ENCODE data around the gene GPR137B. TPM values are rescaled to one million over a fixed set of nuclear protein-coding genes. Genes with fewer than 3 reads are reported as not detected.
"Not testable (repeated sequence)": the region's sequence is repeated elsewhere in the genome, so short reads cannot be mapped to it uniquely, and the experiment has no call there.

Gene GPR137B
- 10 to 100 TPM in 1 of 3 donors, 1 to 10 TPM in 2; 6.0 to 13.3 (median 8.5) TPM for total RNA-seq
- long read RNA-seq, donor 1, transcript GPR137B-202 (7 exons, 2,042 nt): major isoform, 8 of 13 reads
- long read RNA-seq, donor 1, partial matches to known transcripts: 3 of 13 reads
- long read RNA-seq, donor 1, other reads (novel, unspliced or antisense): 2 of 13 reads
- long read RNA-seq, donor 2: 0 reads

GRCh38 chr1:236142253-236143103 lies at the start of gene GPR137B:
TSS of gene GPR137B (plus strand) at chr1:236142539. CDS start at chr1:236142623, 84 bp downstream.
- peak within 1 kb of the TSS; percentile 36 for H3K4me3 ChIP-seq
- H3K36me3 ChIP-seq (ENCODE audit: low read depth): no peaks in the 10 kb centered on the region
- intact Hi-C loops (cut with DNase I, micrococcal nuclease): no loop called here
- H3K4me1 ChIP-seq (ENCODE audit: low read depth): peaks cover 11% of the 10 kb centered on the region
- ATAC-seq (peak; percentile 72), DNase-seq (peak; percentile 63 to 72 (median 65))
- TF ChIP-seq CTCF (IDR thresholded peaks at IDR 0.05): no peak
- no peaks in the 10 kb centered on the region for H3K9me3 ChIP-seq

- Histone ChIP-seq H3K4me3 (no peak overlapping the region), H3K4me1 (ENCODE audit: low read depth) (no peaks in the 10 kb centered on the region), H3K9me3 (peaks cover 7% of the 10 kb centered on the region), H3K36me3 (ENCODE audit: low read depth) (no peaks in the 10 kb centered on the region)
- no peak for TF ChIP-seq CTCF (IDR thresholded peaks at IDR 0.05)
- DNase-seq: no peak
- ATAC-seq: no peak
- intact Hi-C loops (cut with DNase I, micrococcal nuclease): no loop called here
These were observed 49.4 kb upstream of the GPR137B start for GRCh38 chr1:236092899-236093298.

DNA sequence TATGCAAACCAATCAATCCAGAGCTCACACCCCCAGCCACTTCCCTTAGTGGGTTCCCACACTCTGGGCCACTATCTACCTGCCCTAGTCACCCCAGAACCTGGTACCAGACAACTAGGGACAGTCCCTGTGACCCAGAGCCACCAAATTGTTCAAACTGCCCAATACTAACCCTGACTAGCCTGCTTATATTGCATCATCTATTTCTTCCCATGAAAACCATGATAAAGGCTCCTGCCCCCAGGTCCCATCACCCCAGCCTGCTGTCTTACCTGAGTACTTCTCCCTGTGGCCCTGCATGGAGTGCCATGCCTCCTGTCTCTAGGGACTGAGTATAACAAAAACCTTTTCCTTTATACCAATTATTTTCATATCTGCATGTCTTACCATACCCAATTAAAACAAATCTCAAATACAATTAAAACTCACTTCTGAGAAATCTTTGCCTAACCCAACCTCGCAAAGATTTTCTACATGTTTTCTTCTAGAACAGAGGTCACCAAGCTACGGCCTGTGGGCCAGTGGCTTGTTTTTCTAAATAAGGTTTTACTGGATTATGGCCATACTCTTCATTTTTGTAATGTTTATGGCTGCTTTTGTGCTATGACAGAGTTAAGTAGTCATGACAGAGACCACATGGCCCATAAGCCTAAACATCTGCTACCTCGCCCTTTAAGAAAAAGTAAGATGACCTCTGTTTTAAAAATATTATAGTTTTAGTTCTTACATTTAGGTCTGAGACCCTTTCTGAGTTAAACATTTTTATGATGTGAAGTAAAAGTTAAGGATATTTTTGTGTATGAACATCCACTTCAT lies 46.4 kb upstream of the GPR137B start:
- H3K9me3 ChIP-seq: peaks cover 7% of the 10 kb centered on the region
- no peak overlapping the region for H3K4me3 ChIP-seq
- intact Hi-C loops (cut with DNase I, micrococcal nuclease): no loop called here
- ATAC-seq (no peak), DNase-seq (no peak)
- H3K36me3 ChIP-seq (ENCODE audit: low read depth): no peaks in the 10 kb centered on the region
- H3K4me1 ChIP-seq (ENCODE audit: low read depth): no peaks in the 10 kb centered on the region
- TF ChIP-seq CTCF (IDR thresholded peaks at IDR 0.05): no peak

GRCh38 chr1:236096660-236097482 lies 45.5 kb upstream of the GPR137B start:
- H3K4me3 ChIP-seq; H3K36me3 ChIP-seq (ENCODE audit: low read depth); H3K9me3 ChIP-seq; intact Hi-C loops (cut with DNase I, micrococcal nuclease); H3K4me1 ChIP-seq (ENCODE audit: low read depth); ATAC-seq: not testable (repeated sequence)
- peak; percentile 61 to 75 (median 69) for DNase-seq

DNA sequence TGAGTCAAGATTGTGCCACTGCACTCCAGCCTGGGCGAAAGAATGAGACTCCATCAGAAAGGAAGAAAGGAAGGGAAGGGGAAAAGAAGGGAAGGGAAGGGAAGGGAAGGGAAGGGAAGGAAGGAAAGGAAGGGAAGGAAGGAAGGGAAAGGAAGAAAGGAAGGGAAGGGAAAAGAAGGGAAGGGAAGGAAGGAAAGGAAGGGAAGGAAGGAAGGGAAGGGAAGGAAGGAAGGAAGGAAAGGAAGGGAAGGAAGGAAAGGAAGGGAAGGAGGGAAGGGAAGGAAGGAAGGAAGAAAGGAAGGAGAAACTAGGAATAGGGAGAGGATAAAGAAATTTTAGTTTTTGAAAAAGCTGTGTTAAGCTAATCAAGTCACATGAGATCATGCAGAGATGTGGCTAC lies 44.1 kb upstream of the GPR137B start:
- DNase-seq (no peak), ATAC-seq (no peak)
- Histone ChIP-seq H3K9me3 (peaks cover 7% of the 10 kb centered on the region), H3K4me3 (no peak overlapping the region), H3K36me3 (ENCODE audit: low read depth) (no peaks in the 10 kb centered on the region), H3K4me1 (ENCODE audit: low read depth) (no peaks in the 10 kb centered on the region)
- intact Hi-C loops (cut with DNase I, micrococcal nuclease): no loop called here
- no peak for TF ChIP-seq CTCF (IDR thresholded peaks at IDR 0.05)

Data from mucosa of descending colon (tissue), 3 donors.